H1 (cell line): Measurements from ENCODE around the gene HTR1D. TPM values are rescaled to one million over a fixed set of nuclear protein-coding genes. Genes with fewer than 3 reads are reported as not detected.

Experiments
- NANOG ChIP-seq: IDR thresholded peaks from 2 replicates; pipeline ENCODE4 v1.6.1; 2011; ENCODE audit warnings: low read length, low read depth, mild to moderate bottlenecking, inconsistent platforms; ENCODE audit not compliant: insufficient read depth, poor library complexity, severe bottlenecking
- polyA plus RNA-seq, 7 experiments: library from polyadenylated mRNA; depleted of rRNA in 3 of 7; stranded (reverse) in 5 of 7; unstranded in 2 of 7; fragments of >200 nt in 5 of 7; fragments of 200-250 nt in 2 of 7; gene quantifications; 1 replicate in 5 of 7; 2 replicates in 1 of 7; 4 replicates in 1 of 7; pipeline versions ENCODE4 v1.2.1 to v1.2.3, GENCODE V29; 2011 to 2013; ENCODE audit warnings: missing spikeins in 2 of 7, mixed read lengths in 2 of 7
- total RNA-seq: library from RNA; stranded (reverse); fragmentation: NEBNext Ultra II Directional; extraction: Animal tissue kit (Norgen Biotek cat#: 25700); gene quantifications from 2 replicates; pipeline ENCODE4 v1.2.1, GENCODE V29; 2021

HTR1D gene
- total and polyA plus RNA-seq, 2 of the 8 experiments (the other 6 are each of a cell fraction or from before 2014, with no cell fraction given): 8.8 to 11.5 TPM

DNA sequence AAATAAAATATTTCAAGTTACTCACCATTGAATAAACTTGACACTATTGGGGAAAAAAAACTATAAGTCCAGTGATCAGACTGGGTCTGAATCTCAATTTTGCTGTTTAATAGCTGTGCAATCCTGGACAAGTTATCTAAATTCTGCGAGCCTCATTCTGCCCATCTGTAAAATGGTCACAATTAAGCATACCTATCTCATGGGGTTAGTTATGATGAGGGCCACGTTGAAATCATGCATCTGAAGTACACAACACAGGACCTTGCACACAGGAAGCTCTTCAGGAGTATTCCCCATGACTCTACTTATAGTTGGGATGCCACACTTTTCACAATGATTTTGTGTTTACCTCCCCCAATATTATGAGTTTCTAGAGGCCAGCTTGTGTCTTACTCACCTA, 3.8 kb upstream of the HTR1D start (continued):
- TF ChIP-seq NANOG: no peak
